Measurements from ENCODE around the gene GPS1.

Gene GPS1

DNA sequence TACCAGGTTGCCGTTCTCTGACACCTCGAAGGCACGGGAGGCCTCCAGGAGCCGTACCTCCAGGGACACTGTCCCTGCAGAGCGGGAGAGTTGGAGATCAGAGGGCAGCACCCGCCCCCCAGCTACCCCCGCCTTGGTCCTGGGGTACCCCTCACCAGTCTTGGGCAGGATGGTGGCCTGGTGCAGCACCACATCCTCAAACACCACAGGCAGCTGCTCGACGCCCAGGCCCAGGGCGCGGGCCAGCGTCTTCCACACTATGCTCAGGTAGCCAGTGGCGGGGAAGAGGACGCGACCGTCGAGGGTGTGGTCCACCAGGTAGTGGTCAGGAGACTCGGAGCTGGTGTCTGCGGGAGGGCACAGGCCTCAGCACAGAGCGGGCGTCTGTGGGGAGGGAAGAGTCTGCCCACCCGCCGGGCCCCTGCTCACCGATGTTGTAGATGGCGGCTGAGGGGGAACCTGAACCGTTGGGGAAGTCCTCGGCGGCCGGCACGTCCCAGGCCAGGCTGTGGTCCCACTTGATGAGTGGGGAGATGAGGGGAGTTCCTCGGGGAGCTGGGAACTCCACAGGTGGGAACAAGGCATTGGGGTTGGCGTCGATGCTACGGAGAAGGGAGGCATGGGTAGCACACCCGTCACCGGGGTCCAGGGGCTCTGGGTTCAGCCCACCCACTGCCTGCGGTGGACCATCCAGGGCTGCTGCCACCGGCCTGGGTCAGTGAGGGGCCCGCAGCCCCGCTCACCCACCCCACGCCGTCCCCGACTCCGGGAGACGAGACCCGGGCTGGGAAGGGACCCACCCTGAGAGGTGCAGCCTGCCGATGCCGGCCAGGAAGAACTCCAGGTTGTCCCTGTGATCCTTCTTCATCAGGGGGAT lies 36.5 kb downstream of the GPS1 start:
- TF ChIP-seq, protein P1, sequence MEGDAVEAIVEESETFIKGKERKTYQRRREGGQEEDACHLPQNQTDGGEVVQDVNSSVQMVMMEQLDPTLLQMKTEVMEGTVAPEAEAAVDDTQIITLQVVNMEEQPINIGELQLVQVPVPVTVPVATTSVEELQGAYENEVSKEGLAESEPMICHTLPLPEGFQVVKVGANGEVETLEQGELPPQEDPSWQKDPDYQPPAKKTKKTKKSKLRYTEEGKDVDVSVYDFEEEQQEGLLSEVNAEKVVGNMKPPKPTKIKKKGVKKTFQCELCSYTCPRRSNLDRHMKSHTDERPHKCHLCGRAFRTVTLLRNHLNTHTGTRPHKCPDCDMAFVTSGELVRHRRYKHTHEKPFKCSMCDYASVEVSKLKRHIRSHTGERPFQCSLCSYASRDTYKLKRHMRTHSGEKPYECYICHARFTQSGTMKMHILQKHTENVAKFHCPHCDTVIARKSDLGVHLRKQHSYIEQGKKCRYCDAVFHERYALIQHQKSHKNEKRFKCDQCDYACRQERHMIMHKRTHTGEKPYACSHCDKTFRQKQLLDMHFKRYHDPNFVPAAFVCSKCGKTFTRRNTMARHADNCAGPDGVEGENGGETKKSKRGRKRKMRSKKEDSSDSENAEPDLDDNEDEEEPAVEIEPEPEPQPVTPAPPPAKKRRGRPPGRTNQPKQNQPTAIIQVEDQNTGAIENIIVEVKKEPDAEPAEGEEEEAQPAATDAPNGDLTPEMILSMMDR (IDR thresholded peaks at IDR 0.05; ENCODE audit: low read depth, low read length) = no peak
- no peak overlapping the region for H3K4me3 ChIP-seq (ENCODE audit: low read depth, low read length)

DNA sequence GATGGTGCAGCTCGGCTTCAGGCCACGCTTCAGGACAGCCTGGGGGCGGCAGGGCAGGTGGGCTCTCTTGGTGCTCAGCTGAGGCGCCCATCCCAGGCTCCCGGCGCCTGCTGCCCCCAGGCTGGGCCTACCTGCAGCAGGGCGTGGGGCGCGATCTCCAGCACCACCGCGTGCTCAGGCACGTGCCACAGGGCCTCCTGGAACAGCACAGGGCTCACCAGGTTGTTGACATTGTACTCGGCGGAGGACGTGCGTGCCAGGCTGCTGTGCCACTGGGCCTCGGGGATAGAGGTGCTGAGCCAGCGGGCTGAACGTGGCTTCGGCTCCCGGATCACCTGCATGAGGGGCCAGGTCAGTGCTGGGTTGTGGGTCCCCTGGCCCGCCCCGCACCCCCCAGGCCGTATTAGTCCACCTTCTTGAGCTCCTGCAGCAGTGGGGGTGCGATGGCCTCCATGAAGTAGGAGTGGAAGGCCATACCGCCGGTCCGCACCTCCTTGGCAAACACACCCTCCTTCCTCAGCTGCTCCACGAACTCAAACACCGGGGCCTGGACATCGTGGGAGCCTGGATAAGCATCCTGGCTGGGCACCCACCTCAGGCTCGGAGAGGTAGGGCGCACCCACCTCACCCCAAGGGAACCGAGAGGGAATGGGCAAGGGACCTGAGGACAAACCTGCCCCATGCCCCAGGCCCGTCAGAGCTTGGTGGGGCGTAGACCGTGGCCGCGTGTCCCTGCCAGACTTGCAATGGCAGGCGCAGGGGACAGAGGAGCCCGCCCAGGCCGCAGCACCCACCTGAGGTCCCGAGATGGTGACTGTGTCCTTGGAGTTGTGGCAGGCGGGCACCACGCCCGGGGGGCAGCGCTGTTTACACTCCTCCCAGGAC lies 37.4 kb downstream of the GPS1 start:
- no peak overlapping the region for H3K4me3 ChIP-seq (ENCODE audit: low read depth, low read length)
- TF ChIP-seq, protein P1 (IDR thresholded peaks at IDR 0.05; ENCODE audit: low read depth, low read length) = no peak

DNA sequence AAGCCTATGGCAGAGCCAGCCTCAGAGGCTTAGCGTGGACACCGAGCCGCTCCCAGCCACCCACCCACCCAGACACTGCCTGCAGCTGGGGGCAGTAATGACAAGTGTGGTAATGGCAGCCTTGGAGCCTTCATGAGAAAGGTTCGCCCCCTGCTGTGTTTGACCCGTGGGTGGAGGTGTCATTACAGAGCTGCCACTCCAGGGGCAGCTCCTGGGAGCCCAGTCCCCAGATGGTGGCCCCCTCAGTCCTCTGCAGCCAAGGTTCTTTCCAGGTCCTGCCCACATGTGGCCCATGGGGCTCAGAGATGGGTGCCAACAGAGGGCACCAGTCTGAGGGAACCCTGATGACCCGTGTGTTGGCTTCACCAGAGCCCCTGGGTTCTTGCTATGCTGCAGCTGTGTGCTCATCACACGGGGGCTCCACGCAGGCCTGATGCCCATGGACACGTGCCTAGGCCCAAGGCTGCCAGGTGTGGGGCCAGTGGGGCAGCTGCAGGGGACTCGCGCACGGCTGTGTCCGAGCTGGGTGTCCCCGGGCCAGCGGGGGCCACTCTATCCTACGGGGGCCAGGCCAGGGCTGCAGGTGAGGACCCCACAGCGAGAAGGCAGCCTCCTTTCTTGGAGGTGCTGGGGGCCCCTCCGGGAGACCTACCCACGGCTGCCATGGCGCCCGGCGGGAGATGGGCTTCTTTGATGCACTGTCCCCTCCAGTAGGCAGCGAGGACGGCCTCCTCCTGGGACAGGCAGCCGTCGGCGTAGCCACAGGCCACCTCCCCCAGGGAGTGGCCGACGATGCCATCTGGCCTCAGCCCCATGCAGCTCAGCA lies 38.2 kb downstream of the GPS1 start:
- TF ChIP-seq, protein P1 (IDR thresholded peaks at IDR 0.05; ENCODE audit: low read depth, low read length) = no peak
- no peak overlapping the region for H3K4me3 ChIP-seq (ENCODE audit: low read depth, low read length)

DNA sequence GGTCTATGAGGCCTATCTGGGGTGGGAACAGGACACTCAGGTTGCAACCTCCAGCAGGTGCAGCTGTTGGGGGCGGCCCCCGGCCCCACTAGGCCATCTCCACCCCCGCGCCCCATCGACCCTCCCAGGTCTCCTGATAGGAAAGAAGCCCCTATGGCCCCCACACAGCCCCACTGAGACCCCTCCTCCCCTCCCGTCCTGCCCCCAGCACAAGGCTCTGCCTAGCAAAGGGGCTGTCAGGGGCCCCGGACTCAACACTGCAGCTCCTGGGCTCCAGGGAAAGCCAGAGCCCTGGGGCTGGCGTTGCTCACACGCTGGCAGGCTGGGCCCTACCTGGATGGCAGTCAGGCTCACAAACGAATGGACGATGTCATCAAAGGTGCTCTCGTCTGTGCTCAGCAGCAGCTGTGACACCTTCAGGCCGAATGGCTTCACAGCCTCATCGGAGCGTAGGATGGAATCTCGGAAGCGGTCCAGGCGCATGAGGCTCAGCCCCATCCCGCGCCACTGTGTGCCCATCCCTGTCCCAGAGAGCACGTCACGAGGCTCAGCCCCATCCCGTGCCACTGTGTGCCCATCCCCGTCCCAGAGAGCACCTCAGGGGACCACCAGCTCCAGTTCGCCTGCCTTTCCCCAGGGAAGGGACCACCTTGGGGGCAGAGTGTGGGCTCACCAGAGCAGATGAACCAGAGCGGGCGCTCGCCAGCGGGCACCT lies 39.0 kb downstream of the GPS1 start:
- TF ChIP-seq, protein P1 (IDR thresholded peaks at IDR 0.05; ENCODE audit: low read depth, low read length) = no peak
- H3K4me3 ChIP-seq (ENCODE audit: low read depth, low read length) = no peak overlapping the region

DNA sequence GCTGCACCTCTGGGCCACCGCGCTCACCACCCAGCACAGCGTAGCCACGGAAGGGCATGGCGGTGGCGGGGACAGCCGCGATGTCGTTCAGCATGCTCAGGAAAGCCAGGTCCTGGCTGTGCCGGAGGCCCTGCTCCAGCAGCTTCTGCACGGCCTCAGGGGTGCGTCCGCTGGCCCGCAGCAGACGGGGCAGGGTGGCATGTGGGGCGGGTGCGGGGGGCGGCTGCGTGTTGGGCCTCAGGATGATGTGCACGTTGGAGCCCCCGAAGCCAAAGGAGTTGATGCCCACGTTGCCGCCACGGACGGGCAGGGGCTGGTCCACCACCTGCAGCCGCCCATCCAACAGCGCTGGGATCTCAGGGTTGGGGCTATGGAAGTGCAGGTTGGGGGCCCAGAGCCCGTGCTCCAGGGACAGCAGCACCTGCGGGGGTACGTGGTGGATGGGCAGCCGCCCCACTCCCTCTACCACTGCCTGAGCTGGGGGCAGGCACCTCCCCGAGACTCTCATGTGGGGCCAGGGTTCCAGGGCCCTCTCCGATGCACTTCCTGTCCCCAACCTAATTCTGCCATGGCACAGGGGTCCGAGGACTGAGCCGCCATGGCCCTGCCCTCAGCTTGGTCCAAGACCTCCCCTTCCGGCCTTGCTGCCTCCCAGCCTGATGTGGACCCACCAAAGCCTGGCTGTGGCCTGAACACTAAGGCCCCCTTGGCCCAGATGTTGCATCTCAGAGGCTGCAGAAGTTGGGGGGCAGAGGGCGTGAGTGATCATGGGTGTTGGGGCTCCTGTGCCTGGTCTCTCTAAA lies 39.8 kb downstream of the GPS1 start:
- TF ChIP-seq, protein P1 (IDR thresholded peaks at IDR 0.05; ENCODE audit: low read depth, low read length) = no peak
- H3K4me3 ChIP-seq (ENCODE audit: low read depth, low read length) = no peak overlapping the region

DNA sequence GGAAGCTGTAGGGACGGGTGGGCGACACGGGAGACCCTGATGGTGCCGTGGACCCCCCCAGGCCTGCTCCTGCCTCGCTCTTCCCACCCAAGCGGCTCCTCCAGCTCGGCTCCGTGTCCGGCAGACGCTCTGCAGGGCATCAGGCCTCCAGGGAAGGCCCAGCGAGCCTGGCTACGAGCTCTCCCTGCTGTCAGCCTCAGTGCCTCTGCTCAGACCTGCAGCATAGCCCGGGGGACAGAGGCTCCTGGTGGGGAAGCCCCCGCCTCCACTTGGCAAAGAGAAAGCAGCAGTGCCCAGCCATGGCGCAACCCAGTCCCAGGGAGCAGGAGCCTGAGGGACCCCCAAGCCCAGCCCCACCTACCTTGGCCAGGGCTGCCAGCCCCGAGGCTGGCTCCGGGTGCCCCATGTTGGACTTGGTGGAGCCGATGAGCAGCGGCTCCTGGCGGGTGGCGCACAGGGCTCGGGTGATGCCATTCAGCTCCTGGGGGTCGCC lies 40.4 kb downstream of the GPS1 start:
- TF ChIP-seq, protein P1 (IDR thresholded peaks at IDR 0.05; ENCODE audit: low read depth, low read length) = no peak

More for the DNA sequence above, 40.4 kb downstream of the GPS1 start:
- no peak overlapping the region for H3K4me3 ChIP-seq (ENCODE audit: low read depth, low read length)
